Activated naive CD8-positive, alpha-beta T cell treated with anti-CD3 and anti-CD28 coated beads, Interleukin-2, amount 10 ng/mL, durations not matched to agents 7 days and 5 days (primary cell): ENCODE results near the gene KRTAP5-10. TPM values are rescaled to one million over a fixed set of nuclear protein-coding genes. Genes with fewer than 3 reads are reported as not detected.
"Not testable (repeated sequence)": the region's sequence is repeated elsewhere in the genome, so short reads cannot be mapped to it uniquely, and the experiment has no call there.

ENCODE experiments used
- ATAC-seq: fragments of 150-1000 bp; cut with Tn5 transposase; one replicate; pipeline ENCODE4 v1.10.0; 2021; ENCODE audit warnings: low read depth, moderate library complexity
- POLR2A ChIA-PET: fragments of 350-600 bp; sonication (Branson Sonifier 250); formaldehyde crosslinking; loops from one replicate; lab custom pipeline; 2021; ENCODE audit warnings: antibody characterized with exemption; lab: Charles Lee
- DNase-seq: peaks from one replicate; pipeline ENCODE4 v3.0.0; 2021
- H3K27ac Mint-ChIP-seq: one replicate; pipeline ENCODE4 v1.8.0; 2022; ENCODE audit warnings: mild to moderate bottlenecking, mixed read lengths
- H3K27me3 Mint-ChIP-seq: one replicate; pipeline ENCODE4 v1.8.0; 2022; ENCODE audit warnings: mild to moderate bottlenecking, moderate library complexity, mixed read lengths
- H3K36me3 Mint-ChIP-seq: one replicate; pipeline ENCODE4 v1.8.0; 2021; ENCODE audit warnings: mild to moderate bottlenecking, mixed read lengths
- H3K4me1 Mint-ChIP-seq: one replicate; pipeline ENCODE4 v1.8.0; 2021; ENCODE audit warnings: mixed read lengths
- H3K4me3 Mint-ChIP-seq: one replicate; pipeline ENCODE4 v1.8.0; 2022; ENCODE audit warnings: mild to moderate bottlenecking, moderate library complexity, mixed read lengths
- H3K9me3 Mint-ChIP-seq: one replicate; pipeline ENCODE4 v1.8.0; 2021; ENCODE audit warnings: mixed read lengths
- total RNA-seq, 2 experiments: library from RNA; stranded (reverse); gene quantifications; one replicate each; pipeline ENCODE4 v1.2.3, GENCODE V29; 2021

The KRTAP5-10 gene
- total RNA-seq, 2 experiments from 2014 or later: not detected

- H3K27ac Mint-ChIP-seq, ATAC-seq, H3K36me3 Mint-ChIP-seq, POLR2A ChIA-PET, H3K27me3 Mint-ChIP-seq, H3K9me3 Mint-ChIP-seq, H3K4me3 Mint-ChIP-seq, DNase-seq, H3K4me1 Mint-ChIP-seq: not testable (repeated sequence)
Observed at GRCh38 chr11:71571101-71571850, 5.9 kb downstream of the KRTAP5-10 start.

GRCh38 chr11:71572811-71573210, 7.4 kb downstream of the KRTAP5-10 start:
- no peak for DNase-seq
- Mint-ChIP-seq H3K4me1 (no peaks in the 10 kb centered on the region), H3K9me3 (no peaks in the 10 kb centered on the region), H3K36me3 (no peaks in the 10 kb centered on the region), H3K4me3 (no peak overlapping the region), H3K27ac (no peak overlapping the region), H3K27me3 (peaks cover 2% of the 10 kb centered on the region)
- ATAC-seq: no peak
- POLR2A ChIA-PET: no interaction called here

GRCh38 chr11:71574418-71574817, 9.1 kb downstream of the KRTAP5-10 start:
- POLR2A ChIA-PET: no interaction called here
- Mint-ChIP-seq H3K4me1 (no peaks in the 10 kb centered on the region), H3K9me3 (no peaks in the 10 kb centered on the region), H3K36me3 (no peaks in the 10 kb centered on the region), H3K4me3 (no peak overlapping the region), H3K27me3 (peaks cover 2% of the 10 kb centered on the region), H3K27ac (no peak overlapping the region)
- DNase-seq (no peak), ATAC-seq (no peak)

GRCh38 chr11:71575723-71576424, 10.5 kb downstream of the KRTAP5-10 start:
- Mint-ChIP-seq H3K4me1 (peaks cover 3% of the 10 kb centered on the region), H3K27me3 (peaks cover 4% of the 10 kb centered on the region), H3K4me3 (no peak overlapping the region), H3K9me3 (no peaks in the 10 kb centered on the region), H3K36me3 (no peaks in the 10 kb centered on the region), H3K27ac (no peak overlapping the region)
- DNase-seq: no peak
- ATAC-seq: no peak
- POLR2A ChIA-PET: no interaction called here

- H3K27ac Mint-ChIP-seq, DNase-seq, H3K4me1 Mint-ChIP-seq, H3K27me3 Mint-ChIP-seq, POLR2A ChIA-PET, H3K4me3 Mint-ChIP-seq, ATAC-seq, H3K9me3 Mint-ChIP-seq, H3K36me3 Mint-ChIP-seq: not testable (repeated sequence)
Observed at GRCh38 chr11:71576688-71577465, 11.5 kb downstream of the KRTAP5-10 start.

- H3K27ac Mint-ChIP-seq: no peak overlapping the region
- no peak for ATAC-seq
- DNase-seq: no peak
- H3K36me3 Mint-ChIP-seq: no peaks in the 10 kb centered on the region
- no peaks in the 10 kb centered on the region for H3K9me3 Mint-ChIP-seq
- POLR2A ChIA-PET: no interaction called here
- H3K27me3 Mint-ChIP-seq: peaks cover 9% of the 10 kb centered on the region
- peaks cover 3% of the 10 kb centered on the region for H3K4me1 Mint-ChIP-seq
- no peak overlapping the region for H3K4me3 Mint-ChIP-seq
Observed at GRCh38 chr11:71577469-71578004, 12.2 kb downstream of the KRTAP5-10 start.

GRCh38 chr11:71579513-71579912, 14.2 kb downstream of the KRTAP5-10 start:
- POLR2A ChIA-PET, H3K27ac Mint-ChIP-seq, H3K4me1 Mint-ChIP-seq, ATAC-seq, DNase-seq, H3K36me3 Mint-ChIP-seq, H3K9me3 Mint-ChIP-seq, H3K4me3 Mint-ChIP-seq: not testable (repeated sequence)
- H3K27me3 Mint-ChIP-seq: peaks cover 13% of the 10 kb centered on the region

GRCh38 chr11:71580057-71581003, 15.0 kb downstream of the KRTAP5-10 start:
- no peaks in the 10 kb centered on the region for H3K9me3 Mint-ChIP-seq
- no peak overlapping the region for H3K4me3 Mint-ChIP-seq
- POLR2A ChIA-PET: no interaction called here

GRCh38 chr11:71581826-71582225, 16.5 kb downstream of the KRTAP5-10 start:
- Mint-ChIP-seq H3K36me3 (no peaks in the 10 kb centered on the region), H3K27ac (no peak overlapping the region), H3K27me3 (peaks cover 13% of the 10 kb centered on the region), H3K4me3 (no peak overlapping the region), H3K4me1 (peaks cover 3% of the 10 kb centered on the region), H3K9me3 (no peaks in the 10 kb centered on the region)
- DNase-seq (no peak), ATAC-seq (no peak)
- POLR2A ChIA-PET: no interaction called here

More at GRCh38 chr11:71580057-71581003, 15.0 kb downstream of the KRTAP5-10 start:
- ATAC-seq: no peak
- H3K4me1 Mint-ChIP-seq: peaks cover 3% of the 10 kb centered on the region
- peaks cover 13% of the 10 kb centered on the region for H3K27me3 Mint-ChIP-seq
- H3K36me3 Mint-ChIP-seq: no peaks in the 10 kb centered on the region
- H3K27ac Mint-ChIP-seq: no peak overlapping the region
- no peak for DNase-seq

GRCh38 chr11:71582309-71582895, 17.0 kb downstream of the KRTAP5-10 start, which contains the start of gene KRTAP5-11:
KRTAP5-11 (minus strand) TSS chr11:71582875; CDS start chr11:71582837, 38 bp downstream.
- no peak within 1 kb of the TSS for H3K27ac Mint-ChIP-seq
- POLR2A ChIA-PET: no interaction called here
- H3K4me1 Mint-ChIP-seq: peaks cover 3% of the 10 kb centered on the region
- ATAC-seq (no peak), DNase-seq (no peak)
- no peaks in the 10 kb centered on the region for H3K36me3 Mint-ChIP-seq
- peaks cover 13% of the 10 kb centered on the region for H3K27me3 Mint-ChIP-seq
- H3K9me3 Mint-ChIP-seq: no peaks in the 10 kb centered on the region
- H3K4me3 Mint-ChIP-seq: no peak within 1 kb of the TSS

GRCh38 chr11:71582969-71583368, 17.6 kb downstream of the KRTAP5-10 start:
- H3K27me3 Mint-ChIP-seq: peaks cover 13% of the 10 kb centered on the region
- DNase-seq, H3K4me1 Mint-ChIP-seq, ATAC-seq, H3K27ac Mint-ChIP-seq, H3K4me3 Mint-ChIP-seq, H3K36me3 Mint-ChIP-seq, H3K9me3 Mint-ChIP-seq, POLR2A ChIA-PET: not testable (repeated sequence)

GRCh38 chr11:71585673-71586072, 20.3 kb downstream of the KRTAP5-10 start:
- H3K36me3 Mint-ChIP-seq, H3K4me1 Mint-ChIP-seq, H3K27ac Mint-ChIP-seq, H3K4me3 Mint-ChIP-seq, POLR2A ChIA-PET, DNase-seq, H3K9me3 Mint-ChIP-seq, ATAC-seq: not testable (repeated sequence)
- H3K27me3 Mint-ChIP-seq: peaks cover 13% of the 10 kb centered on the region
